GM18502 (cell line): Measurements from ENCODE around the gene FOXP1.

ENCODE experiments used
- ATAC-seq: cut with Tn5 transposase; IDR thresholded peaks from one replicate; pipeline ENCODE4 v1.9.1; 2021; ENCODE audit warnings: mild to moderate bottlenecking; ENCODE audit not compliant: unreplicated experiment, poor library complexity

The FOXP1 gene

GRCh38 chr3:71103430-71103921 is 480.1 kb downstream of the FOXP1 start:
- no peak for ATAC-seq

DNA sequence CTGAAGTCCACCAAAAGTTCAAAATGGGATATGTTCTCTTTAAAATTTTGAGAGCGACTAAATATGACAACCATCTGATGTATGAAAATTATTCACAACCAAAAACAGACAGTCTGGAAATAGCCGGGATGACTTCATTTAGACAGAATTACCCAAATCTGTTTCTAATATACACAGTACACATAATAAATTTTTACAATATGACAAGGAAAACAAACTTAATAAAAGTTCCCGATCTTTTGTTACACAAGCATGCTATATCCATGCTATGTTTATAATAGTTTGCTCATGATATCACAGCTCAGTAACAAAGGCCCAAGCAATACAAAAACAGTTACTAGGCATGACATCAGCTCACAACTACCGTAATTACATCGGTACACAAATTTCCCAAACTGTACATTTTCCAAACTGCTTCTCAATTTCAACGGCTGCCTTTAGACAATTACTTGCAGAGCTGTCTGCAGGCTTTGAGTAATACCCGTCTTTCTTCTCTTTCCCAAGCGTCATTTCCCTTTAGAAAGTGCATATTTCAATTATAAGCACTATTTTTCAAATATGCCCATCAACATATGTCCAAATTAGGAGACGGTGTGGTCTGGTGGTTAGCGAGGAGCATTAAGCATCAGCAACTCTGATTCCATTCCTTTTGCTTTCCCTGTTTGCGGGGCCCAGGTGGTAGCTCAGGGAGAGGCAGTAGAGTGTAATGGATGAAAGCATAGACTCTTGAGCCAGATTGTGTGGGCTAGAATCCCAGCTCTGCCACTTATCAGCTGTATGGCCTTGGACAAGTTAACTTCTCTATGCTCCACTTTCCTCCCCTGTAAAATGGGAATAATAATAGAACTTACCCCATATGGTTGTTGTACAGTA is 481.2 kb downstream of the FOXP1 start:
- no peak for ATAC-seq

DNA sequence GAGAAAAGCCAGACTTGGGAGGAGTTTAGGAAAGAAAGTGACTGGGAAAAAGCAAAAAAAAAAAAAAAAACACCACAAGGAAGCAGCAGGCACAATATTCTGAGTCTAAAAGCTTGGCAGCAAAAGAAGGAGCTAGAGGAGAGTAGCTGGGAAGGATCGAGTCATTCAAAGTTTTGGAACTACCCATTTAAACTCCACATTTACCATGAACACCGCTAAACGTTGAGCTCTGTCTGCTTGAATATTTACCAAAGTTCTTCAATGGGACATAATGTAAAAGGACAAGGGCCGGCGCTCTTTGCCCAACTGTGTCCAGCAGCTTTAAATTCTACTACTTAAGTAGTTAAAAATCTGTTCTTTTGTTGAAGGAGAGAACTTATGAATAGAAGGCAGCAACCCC is 481.9 kb downstream of the FOXP1 start:
- no peak for ATAC-seq

GRCh38 chr3:71101014-71101413 is 482.5 kb downstream of the FOXP1 start:
- ATAC-seq, result no peak

- ATAC-seq, result no peak
Measured at GRCh38 chr3:71099997-71100719, 483.4 kb downstream of the FOXP1 start.

GRCh38 chr3:71097557-71097956 is 486.0 kb downstream of the FOXP1 start:
- no peak for ATAC-seq

DNA sequence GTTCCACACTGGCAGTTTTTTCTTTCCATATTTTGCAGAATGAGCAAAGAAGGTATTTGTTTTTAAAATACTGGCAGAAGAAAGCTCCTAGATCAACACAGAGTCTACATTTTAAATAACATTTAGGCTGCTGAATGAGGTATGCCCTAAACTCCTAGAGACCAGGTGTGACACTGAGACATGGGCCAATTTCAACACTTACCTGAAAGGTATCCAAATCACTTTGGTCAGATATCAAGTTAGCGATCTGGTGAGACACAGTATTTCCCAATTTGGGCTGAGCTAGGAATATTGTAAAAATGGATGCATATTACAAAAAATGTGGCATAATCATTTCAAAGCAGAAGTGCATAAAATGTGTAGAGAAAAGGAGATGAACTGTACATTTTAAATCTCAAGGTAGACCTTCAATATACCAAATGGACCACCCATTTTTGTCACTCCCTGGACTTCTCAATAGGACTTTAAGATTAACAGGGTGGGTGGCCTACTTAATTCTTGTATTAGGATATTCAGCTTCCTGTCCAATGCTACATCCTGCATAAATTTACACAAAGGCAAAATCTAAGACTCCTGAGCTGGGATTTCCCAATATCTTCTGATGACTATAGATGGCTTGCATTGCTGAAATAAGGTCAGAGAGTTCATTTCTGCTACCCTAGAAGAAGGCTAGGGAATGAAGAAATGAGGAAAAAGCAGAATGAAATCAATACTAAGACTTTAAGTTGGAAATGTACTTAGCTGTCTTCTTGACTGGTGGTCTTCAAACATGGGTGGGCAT is 487.8 kb downstream of the FOXP1 start:
- ATAC-seq, result no peak

DNA sequence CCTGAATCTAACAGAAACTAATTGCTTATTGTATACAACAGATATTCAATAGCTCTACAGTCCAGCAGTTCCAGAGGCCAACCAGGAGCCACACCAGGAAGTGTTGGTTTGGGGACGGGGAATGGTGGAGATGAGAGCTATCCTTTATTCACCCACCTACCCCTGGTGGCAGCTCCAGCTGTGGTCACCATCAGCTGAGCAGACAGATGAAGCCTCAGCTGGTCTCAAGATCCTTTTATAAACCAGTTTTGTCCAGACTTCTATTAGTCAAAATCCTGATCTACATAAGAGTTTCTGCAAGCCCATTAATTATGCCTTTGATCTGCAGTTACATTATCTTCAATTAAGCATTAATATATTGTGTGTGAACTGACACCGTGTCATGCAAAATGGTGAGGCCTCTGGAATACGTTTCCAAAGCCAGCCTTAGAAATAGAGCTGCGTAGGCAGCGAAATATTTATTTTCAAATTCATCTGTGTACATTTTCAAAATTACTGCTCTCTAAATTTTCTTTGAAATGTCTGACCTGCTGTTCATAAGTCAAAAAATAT is 488.8 kb downstream of the FOXP1 start:
- no peak for ATAC-seq

DNA sequence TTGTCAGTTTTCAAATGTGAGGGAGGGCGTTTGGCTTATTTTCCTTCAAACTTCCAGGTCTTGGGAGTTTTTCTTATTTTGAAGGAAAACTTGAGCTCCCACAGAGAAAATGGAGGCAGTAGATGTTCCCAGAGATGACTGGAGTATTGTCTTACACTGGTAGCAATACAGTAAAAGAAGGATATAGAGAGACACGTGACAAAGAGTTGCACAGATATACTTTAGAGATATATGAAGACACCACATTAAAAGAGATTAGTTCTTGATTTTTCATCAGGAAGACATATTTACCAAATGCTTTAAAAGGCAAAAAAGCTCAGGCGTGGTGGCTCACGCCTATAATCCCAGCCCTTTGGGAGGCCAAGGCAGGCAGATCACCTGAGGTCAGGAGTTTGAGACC is 490.9 kb downstream of the FOXP1 start:
- ATAC-seq, result no peak

DNA sequence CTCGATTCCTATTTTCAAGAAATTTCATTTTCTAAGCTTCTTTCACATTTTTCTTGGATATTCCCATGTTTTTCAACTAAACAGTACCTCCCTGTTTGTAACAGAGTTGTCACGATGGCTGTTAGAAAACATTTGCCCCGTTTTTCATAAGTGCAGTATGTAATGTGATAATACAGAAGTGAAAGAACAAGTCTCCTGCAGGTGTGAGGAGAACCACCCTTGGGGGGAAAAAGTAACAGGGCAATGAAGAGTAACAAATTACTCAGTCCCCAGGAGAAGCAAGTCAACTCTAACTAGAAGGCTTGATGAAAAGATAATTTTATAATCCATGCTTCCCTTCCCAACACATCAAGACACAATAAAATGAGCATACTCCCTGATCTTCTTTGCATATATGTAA is 493.3 kb downstream of the FOXP1 start:
- ATAC-seq, result peak; percentile 26

GRCh38 chr3:71089271-71089847 is 494.2 kb downstream of the FOXP1 start:
- ATAC-seq, result no peak

- ATAC-seq, result no peak
Measured at GRCh38 chr3:71088742-71089141, 494.8 kb downstream of the FOXP1 start.

DNA sequence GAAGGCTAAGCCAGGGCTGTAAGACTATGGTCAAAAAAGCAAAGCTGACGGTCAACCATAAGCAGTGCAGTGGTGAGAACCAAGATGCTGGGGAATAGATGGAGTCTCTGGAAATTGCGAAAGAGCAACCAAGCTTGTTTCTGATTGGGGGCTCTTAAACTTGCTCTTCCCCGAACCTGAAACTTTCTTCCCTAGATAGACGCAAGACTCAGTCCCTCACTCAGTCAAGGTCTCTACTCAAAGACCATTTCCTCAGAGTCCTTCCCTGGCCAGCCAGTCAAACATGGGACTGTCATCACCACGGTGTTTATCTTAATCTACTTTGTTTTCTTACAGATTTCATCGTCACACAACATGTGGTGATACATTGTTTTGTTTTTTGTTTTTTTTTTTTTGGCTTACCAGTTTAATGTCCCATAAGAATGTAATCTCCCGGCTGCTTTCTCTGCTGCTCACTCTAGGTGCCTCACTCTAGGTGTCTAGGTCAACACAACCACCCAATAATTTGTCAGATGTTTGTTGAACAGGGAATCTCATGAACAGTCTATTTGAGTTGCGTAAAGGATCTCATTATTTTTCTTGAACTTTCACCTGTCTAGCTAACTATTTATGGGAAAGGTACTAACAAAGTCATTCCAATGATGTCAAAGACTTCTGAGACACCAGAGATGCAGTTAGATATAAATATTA is 495.4 kb downstream of the FOXP1 start:
- ATAC-seq, result no peak

- ATAC-seq, result peak; percentile 93
Measured at GRCh38 chr3:71087143-71088018, 496.1 kb downstream of the FOXP1 start.

DNA sequence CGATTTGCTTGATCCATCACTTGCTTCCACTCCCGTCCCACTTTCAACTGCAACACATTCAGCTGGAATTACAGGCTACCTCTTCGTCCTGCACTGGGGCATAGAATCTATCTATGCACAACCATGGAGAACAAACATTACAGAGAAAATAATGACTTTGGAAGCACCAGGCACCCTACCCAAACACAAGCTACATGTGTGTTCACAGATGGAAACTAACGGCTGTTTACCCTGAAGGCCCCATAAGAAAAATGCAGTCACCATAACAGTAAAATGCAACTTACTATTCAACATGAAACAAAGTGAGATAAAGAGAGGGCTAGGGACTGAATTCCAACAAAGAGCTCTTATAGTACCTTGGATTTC is 496.8 kb downstream of the FOXP1 start:
- no peak for ATAC-seq

DNA sequence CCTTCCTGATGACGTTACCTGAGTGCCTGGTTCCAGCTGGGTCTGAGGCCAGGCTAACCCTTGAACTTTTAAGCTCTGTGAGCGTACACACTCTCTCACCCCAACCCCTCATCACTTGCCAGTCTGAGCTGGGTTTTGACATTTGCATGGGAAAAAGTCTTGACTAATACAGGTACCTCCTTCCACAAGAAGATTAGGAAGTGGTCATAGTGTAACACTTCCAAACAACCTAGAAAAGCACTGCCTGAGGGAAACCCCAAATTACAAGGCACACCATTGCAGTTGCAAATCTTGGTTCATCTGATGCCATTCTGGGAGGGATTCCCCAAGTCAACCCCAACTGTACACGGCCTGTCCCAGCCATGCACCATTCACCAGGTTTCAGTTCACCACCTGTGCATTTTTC is 499.8 kb downstream of the FOXP1 start:
- peak; percentile 24 for ATAC-seq

- no peak for ATAC-seq
Measured at GRCh38 chr3:71082833-71083232, 500.7 kb downstream of the FOXP1 start.

- ATAC-seq, result no peak
Measured at GRCh38 chr3:71080517-71081083, 502.9 kb downstream of the FOXP1 start.
